GM12892 (cell line): ENCODE results near the gene GTF2H2. TPM values are rescaled to one million over a fixed set of nuclear protein-coding genes. Genes with fewer than 3 reads are reported as not detected.
"Not testable (repeated sequence)": the region's sequence is repeated elsewhere in the genome, so short reads cannot be mapped to it uniquely, and the experiment has no call there.

Source experiments
- DNase-seq: peaks from one replicate; pipeline ENCODE4 v3.0.0; 2011; ENCODE audit not compliant: insufficient read length
- FAIRE-seq: peaks from 2 replicates; lab custom pipeline; 2011; peaks lifted over from hg19 to GRCh38; lab: Jason Lieb, UNC
- polyA plus RNA-seq: library from polyadenylated mRNA; unstranded; fragments of >200 nt; gene quantifications from one replicate; pipeline ENCODE4 v1.2.1, GENCODE V29; 2012; ENCODE audit warnings: missing spikeins, inconsistent platforms; ENCODE audit not compliant: missing spikeins

GTF2H2 gene
- polyA plus RNA-seq, result 22.0 TPM

GRCh38 chr5:71067262-71067928, at the start of gene GTF2H2:
TSS of gene GTF2H2 (minus strand) at chr5:71067676. CDS start at chr5:71062763, 4,913 bp downstream.
- FAIRE-seq, DNase-seq: not testable (repeated sequence)

GRCh38 chr5:71109730-71110275, 42.3 kb upstream of the GTF2H2 start:
- DNase-seq, FAIRE-seq: not testable (repeated sequence)

GRCh38 chr5:71099996-71100395, 32.5 kb upstream of the GTF2H2 start:
- FAIRE-seq, DNase-seq: not testable (repeated sequence)

- FAIRE-seq, DNase-seq: not testable (repeated sequence)
Observed at GRCh38 chr5:71097930-71098203, 30.4 kb upstream of the GTF2H2 start.

- DNase-seq, FAIRE-seq: not testable (repeated sequence)
Observed at GRCh38 chr5:71097173-71097929, 29.9 kb upstream of the GTF2H2 start.

- not testable (repeated sequence) for FAIRE-seq, DNase-seq
Observed at GRCh38 chr5:71089773-71090172, 22.3 kb upstream of the GTF2H2 start.

GRCh38 chr5:71088754-71089153, 21.3 kb upstream of the GTF2H2 start:
- not testable (repeated sequence) for FAIRE-seq, DNase-seq

GRCh38 chr5:71086145-71086544, 18.7 kb upstream of the GTF2H2 start:
- not testable (repeated sequence) for FAIRE-seq, DNase-seq

GRCh38 chr5:71084280-71085063, 17.0 kb upstream of the GTF2H2 start:
- DNase-seq, FAIRE-seq: not testable (repeated sequence)

GRCh38 chr5:71082898-71083297, 15.4 kb upstream of the GTF2H2 start:
- FAIRE-seq, result not testable (repeated sequence)

GRCh38 chr5:71082340-71082739, 14.9 kb upstream of the GTF2H2 start:
- FAIRE-seq, result not testable (repeated sequence)

More at GRCh38 chr5:71082898-71083297, 15.4 kb upstream of the GTF2H2 start:
- not testable (repeated sequence) for DNase-seq

GRCh38 chr5:71061322-71061721, 6.2 kb downstream of the GTF2H2 start:
- not testable (repeated sequence) for FAIRE-seq, DNase-seq

More at GRCh38 chr5:71082340-71082739, 14.9 kb upstream of the GTF2H2 start:
- not testable (repeated sequence) for DNase-seq

- DNase-seq, FAIRE-seq: not testable (repeated sequence)
Observed at GRCh38 chr5:71059426-71059825, 8.1 kb downstream of the GTF2H2 start.

GRCh38 chr5:71044808-71045207, 22.7 kb downstream of the GTF2H2 start:
- not testable (repeated sequence) for FAIRE-seq, DNase-seq

GRCh38 chr5:71044128-71044527, 23.3 kb downstream of the GTF2H2 start:
- FAIRE-seq, DNase-seq: not testable (repeated sequence)

GRCh38 chr5:71031046-71031776, 36.3 kb downstream of the GTF2H2 start:
- not testable (repeated sequence) for FAIRE-seq, DNase-seq

- DNase-seq, FAIRE-seq: not testable (repeated sequence)
Observed at GRCh38 chr5:71025289-71025953, 42.1 kb downstream of the GTF2H2 start, which contains the start of gene NAIP. TSS of gene NAIP (minus strand) at chr5:71025339. CDS start at chr5:71012915, 12,424 bp downstream.

- FAIRE-seq, DNase-seq: not testable (repeated sequence)
Observed at GRCh38 chr5:71020643-71021042, 46.8 kb downstream of the GTF2H2 start.
